ENCODE measurements around the gene SPDYE1. TPM values are rescaled to one million over a fixed set of nuclear protein-coding genes. Genes with fewer than 3 reads are reported as not detected.
"Not testable (repeated sequence)": the region's sequence is repeated elsewhere in the genome, so short reads cannot be mapped to it uniquely, and the experiment has no call there.

The SPDYE1 gene
- not detected in 2 replicates for total RNA-seq (2014; rRNA removed; shearing (Covaris generic))

DNA sequence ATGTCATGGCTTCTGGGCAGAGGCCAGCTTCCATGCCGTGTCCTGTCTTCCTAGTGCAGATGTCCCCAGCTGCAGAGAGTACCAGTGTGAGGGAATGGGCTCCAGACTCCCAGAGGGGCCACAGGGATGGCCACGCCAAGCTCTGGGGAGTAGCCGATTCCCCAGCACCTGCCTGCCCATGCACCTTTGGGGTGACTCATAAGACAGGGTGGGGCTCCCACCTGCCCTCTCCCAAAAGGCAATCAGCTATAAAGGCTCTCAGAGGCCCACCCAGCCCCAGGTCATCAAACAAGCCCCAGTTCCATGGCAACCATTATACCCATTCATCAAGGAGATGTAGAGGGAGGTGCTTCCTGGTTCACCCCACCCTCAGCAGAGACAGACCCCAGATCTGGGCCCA, at the start of gene SPDYE1:
TSS of gene SPDYE1 (plus strand) at position 366 of the 400 bp plus-strand sequence. CDS start 2,053 bp downstream, outside the sequence.
- not testable (repeated sequence) for DNase-seq (ENCODE audit: low read depth)

GRCh38 chr7:43952028-43952427, 45.7 kb upstream of the SPDYE1 start:
- DNase-seq (ENCODE audit: low read depth), result no peak

DNA sequence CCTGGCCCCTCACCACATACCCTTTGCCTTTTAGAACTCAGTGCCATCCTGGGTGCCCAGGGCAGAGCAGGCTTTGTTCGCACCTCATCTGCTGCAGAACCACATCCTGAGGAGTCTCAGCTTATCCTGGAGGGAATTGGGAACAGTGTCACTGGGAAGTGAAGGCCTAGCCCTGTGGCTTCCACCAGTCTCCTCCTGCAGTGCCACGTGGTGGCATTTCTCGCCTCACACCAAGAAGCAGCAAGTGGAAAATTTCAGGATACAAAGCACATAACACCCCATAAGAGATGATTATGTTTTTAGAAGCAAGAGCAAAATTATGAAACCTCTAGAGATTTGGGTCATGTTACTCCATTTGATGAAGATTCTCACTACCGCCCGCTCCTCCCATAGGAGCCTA, 44.6 kb upstream of the SPDYE1 start:
- no peak for DNase-seq (ENCODE audit: low read depth)

DNA sequence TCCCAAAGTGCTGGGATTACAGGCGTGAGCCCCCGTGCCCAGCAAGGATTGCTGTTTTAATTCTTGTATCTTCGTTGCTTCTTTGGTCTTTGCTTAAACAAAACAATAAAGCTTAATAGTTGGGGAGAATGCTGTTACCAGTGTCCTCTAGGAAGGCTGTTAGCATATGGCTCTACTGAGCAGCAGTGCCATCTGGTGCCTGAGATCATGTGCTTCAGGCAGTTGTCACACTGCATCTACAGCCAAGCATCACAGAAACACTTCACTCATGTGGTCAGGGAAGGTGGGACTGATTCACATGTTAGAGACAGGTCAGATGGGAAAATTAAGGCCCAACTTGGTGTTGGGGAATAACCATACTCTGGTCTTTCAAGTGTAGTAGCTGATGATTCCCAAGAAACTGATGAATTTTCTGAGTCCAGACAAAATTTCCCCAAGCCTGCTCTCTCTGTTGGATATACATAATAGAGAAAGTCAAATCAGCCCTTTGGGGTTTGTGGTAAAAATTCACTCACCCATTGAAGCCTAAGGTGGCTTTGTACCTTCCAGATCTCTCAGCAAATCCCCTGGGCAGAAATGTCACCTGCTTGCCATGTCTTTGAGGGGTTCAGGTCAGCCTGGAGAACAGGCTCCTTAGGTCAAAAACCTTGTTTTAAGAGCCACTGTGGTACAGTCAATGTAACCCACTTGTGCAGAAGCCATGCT, 43.0 kb upstream of the SPDYE1 start:
- DNase-seq (ENCODE audit: low read depth), result peak; percentile 74

DNA sequence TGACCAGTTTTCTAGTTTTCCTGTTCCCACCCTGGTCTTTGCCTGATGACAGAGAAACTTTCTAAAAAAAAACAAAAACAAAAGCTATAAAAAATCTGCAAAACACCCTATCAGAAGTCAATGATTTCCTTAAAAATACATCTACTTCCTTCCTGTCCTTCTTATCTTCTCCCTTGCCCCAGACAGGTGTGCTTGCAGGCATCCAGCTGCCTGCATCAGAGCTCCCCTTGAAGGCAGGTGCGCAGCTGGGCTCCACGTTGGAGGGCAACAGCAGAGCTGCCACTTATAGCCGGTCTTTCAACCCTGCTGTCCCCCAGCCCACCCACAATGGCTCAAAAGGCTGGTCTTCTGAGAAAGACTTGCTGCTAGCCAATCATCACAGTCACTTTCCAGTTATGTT, 41.7 kb upstream of the SPDYE1 start:
- no peak for DNase-seq (ENCODE audit: low read depth)

DNA sequence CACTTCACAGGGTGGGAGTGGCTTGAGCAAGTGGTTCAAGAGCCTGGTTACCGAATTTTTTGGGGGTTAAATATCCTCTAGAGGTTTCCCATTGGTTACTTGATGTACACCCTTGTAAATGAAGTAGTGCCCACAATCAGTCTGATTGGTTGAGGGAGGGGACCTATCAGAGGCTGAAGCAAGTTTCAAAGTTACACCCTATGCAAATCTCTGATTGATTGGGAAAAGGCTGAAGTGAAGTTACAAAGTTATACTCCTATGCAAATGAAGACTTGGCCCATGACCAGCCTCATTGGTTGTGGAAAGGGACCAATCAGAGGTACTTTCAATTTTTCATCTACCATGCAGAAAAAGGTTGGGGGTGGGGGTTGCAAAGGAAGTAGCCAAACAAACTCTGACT, 36.8 kb upstream of the SPDYE1 start:
- no peak for DNase-seq (ENCODE audit: low read depth)

- not testable (repeated sequence) for DNase-seq (ENCODE audit: low read depth)
Observed at GRCh38 chr7:43966392-43966791, 31.3 kb upstream of the SPDYE1 start.

GRCh38 chr7:43968172-43969040, 29.3 kb upstream of the SPDYE1 start:
- peak; percentile 47 for DNase-seq (ENCODE audit: low read depth)

GRCh38 chr7:43969586-43969985, 28.1 kb upstream of the SPDYE1 start:
- not testable (repeated sequence) for DNase-seq (ENCODE audit: low read depth)

DNA sequence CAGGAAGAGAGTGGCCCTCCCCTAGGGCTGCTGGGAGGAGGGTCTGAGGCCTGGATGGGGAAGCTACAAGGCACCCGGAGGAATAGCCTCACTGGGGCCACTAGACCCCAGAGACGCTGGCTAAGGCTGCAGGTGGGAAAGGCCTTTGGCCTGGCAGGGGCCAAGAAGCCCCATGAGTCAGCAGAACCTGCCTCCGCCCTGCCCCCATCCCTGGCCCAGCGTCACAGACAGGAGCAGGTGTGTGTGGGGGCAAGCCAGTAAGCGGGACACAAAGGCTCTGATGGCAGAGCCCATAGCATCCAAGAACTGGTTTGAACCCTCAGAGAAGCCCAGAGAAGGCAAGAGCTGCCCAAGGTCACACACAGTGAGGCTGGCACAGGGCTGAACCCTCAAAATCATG, 27.0 kb upstream of the SPDYE1 start:
- DNase-seq (ENCODE audit: low read depth), result not testable (repeated sequence)

- DNase-seq (ENCODE audit: low read depth), result not testable (repeated sequence)
Observed at GRCh38 chr7:43974033-43974573, 23.6 kb upstream of the SPDYE1 start.

GRCh38 chr7:43974725-43975482, 22.8 kb upstream of the SPDYE1 start:
- DNase-seq (ENCODE audit: low read depth), result not testable (repeated sequence)

GRCh38 chr7:43977525-43977924, 20.2 kb upstream of the SPDYE1 start:
- DNase-seq (ENCODE audit: low read depth), result no peak

- not testable (repeated sequence) for DNase-seq (ENCODE audit: low read depth)
Observed at GRCh38 chr7:43978102-43978501, 19.6 kb upstream of the SPDYE1 start.

DNA sequence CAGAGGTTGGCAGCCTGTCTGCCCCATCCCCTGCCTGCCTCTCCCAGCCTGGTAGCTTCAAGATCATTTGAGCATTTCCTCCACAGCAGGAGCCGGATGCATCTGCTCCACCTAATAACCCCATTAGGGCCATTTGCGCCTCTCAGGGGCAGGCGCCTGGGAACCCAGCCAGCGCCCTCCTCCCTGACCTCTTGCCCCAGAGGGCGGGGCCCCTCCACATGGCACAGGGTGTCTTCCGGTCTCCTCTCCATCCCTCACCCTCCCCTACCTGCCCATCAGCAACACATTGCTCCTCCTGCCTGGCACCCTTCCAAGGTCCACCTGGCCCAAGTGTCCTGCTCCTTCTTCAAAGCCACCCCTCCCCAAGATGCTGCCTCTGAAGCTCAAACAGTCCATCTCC, 14.8 kb upstream of the SPDYE1 start:
- DNase-seq (ENCODE audit: low read depth), result not testable (repeated sequence)

DNA sequence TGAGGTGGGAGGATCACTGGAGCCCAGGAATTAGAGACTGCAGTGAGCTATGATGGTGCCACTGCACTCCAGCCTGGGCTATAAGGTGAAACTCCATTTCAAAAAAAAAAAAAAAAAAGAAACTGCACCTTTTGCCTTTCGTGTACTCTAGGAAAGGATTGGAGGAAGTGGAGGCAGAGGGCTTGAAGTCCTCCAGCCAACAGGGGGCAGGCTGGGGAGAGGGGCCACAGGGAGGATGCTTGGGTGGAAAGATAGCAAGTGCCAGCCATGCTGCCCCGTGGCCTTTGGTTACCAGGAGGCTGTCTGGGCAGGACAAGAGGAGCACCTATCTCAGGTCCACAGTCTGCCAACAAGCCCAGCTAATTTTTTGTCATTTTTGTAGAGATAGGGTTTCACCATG, 14.0 kb upstream of the SPDYE1 start:
- DNase-seq (ENCODE audit: low read depth), result not testable (repeated sequence)

GRCh38 chr7:43985904-43986864, 11.5 kb upstream of the SPDYE1 start:
- peak; percentile 41 for DNase-seq (ENCODE audit: low read depth)

GRCh38 chr7:43987476-43987875, 10.2 kb upstream of the SPDYE1 start:
- DNase-seq (ENCODE audit: low read depth), result not testable (repeated sequence)

DNA sequence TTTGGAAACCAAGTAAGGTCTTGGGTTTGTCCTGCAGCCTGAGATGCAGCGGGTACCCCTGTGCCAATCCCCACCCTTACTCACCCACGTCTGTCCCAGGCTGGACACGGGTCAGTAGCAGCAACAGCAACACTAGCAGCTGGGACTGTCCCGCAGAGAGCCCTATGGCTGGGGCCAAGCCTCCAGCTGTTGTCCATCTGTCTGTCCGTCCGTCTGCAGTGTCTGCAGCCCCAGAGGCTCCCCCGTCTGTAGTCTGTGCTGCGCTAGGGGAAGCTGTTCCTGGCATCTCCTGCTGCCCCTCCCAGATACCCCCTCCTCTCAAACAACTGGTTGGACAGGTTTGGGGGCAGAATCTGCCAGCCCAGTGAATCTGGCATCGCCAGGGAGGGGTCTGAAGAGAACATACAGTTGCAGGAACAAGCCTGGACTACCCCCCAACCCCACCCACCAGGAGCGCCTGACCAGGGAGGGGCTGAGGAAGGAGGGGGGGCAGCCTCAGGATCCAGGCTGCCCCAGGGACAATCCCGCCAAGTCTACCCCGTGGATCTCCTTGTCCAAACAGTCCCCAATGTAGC, 7.6 kb upstream of the SPDYE1 start:
- not testable (repeated sequence) for DNase-seq (ENCODE audit: low read depth)

GRCh38 chr7:43990829-43991228, 6.9 kb upstream of the SPDYE1 start:
- not testable (repeated sequence) for DNase-seq (ENCODE audit: low read depth)

Measured in M059J (cell line).